IMR-90 (cell line): ENCODE data around the gene GALNT9. TPM values are rescaled to one million over a fixed set of nuclear protein-coding genes. Genes with fewer than 3 reads are reported as not detected.

Source experiments
- ATAC-seq: fragments of 200-7000 bp; cut with Tn5 transposase; 2 replicates; pipeline ENCODE4 v1.9.1; 2020; ENCODE audit warnings: low read depth, mild to moderate bottlenecking, moderate library complexity
- BruUV-seq: library from RNA; stranded (reverse); fragments of 400-500 nt; replicated peaks from 2 replicates; lab custom pipeline; 2021; lab: Mats Ljungman, UMichigan
- CTCF ChIA-PET: fragments of 300-600 bp; formaldehyde crosslinking; extraction: SDS; loops from one replicate; lab custom pipeline; 2021; ENCODE audit warnings: antibody characterized with exemption; lab: Yijun Ruan, JAX
- POLR2A ChIA-PET: fragments of 300-600 bp; sonication (Branson Sonifier 250); formaldehyde crosslinking; loops from one replicate; lab custom pipeline; 2022; ENCODE audit warnings: antibody characterized with exemption; ENCODE audit not compliant: unreplicated experiment; lab: Charles Lee
- DNase-seq: peaks from one replicate; pipeline ENCODE4 v3.0.0; 2013
- H2AFZ ChIP-seq: replicated peaks from 2 replicates; pipeline ENCODE3; 2013; ENCODE audit warnings: low read length, mild to moderate bottlenecking; ENCODE audit not compliant: poor library complexity
- H2AK5ac ChIP-seq: 2 replicates; pipeline ENCODE4 v1.6.1; 2013; ENCODE audit warnings: low read depth, low read length, inconsistent platforms
- H2AK9ac ChIP-seq: replicated peaks from 2 replicates; pipeline ENCODE3; 2013; ENCODE audit warnings: mild to moderate bottlenecking, low read depth, low read length, moderate library complexity; ENCODE audit not compliant: poor library complexity
- H2BK120ac ChIP-seq: 2 replicates; pipeline ENCODE4 v1.6.1; 2013; ENCODE audit warnings: low read depth, low read length, inconsistent platforms
- H2BK15ac ChIP-seq: 3 replicates; pipeline ENCODE4 v1.6.1; 2013; ENCODE audit warnings: low read depth, low read length, inconsistent platforms
- H2BK20ac ChIP-seq: 2 replicates; pipeline ENCODE4 v1.6.1; 2013; ENCODE audit warnings: low read depth, mild to moderate bottlenecking, inconsistent platforms, low read length, moderate library complexity
- H2BK5ac ChIP-seq: 2 replicates; pipeline ENCODE4 v1.6.1; 2013; ENCODE audit warnings: mild to moderate bottlenecking, low read depth, low read length, inconsistent platforms; ENCODE audit not compliant: poor library complexity, severe bottlenecking
- H3K14ac ChIP-seq: replicated peaks from 2 replicates; pipeline ENCODE4 v1.6.1; 2013; ENCODE audit warnings: low read depth, low read length, inconsistent platforms
- H3K18ac ChIP-seq: 2 replicates; pipeline ENCODE4 v1.6.1; 2013; ENCODE audit warnings: low read depth, low read length, control low read depth
- H3K23ac ChIP-seq: 2 replicates; pipeline ENCODE4 v1.6.1; 2013; ENCODE audit warnings: low read depth, low read length, inconsistent platforms
- H3K27ac ChIP-seq: 2 replicates; pipeline ENCODE4 v1.5.1; 2013; ENCODE audit warnings: mild to moderate bottlenecking, control low read depth, low read length; ENCODE audit not compliant: insufficient read depth
- H3K27me3 ChIP-seq: 2 replicates; pipeline ENCODE4 v1.6.1; 2013; ENCODE audit warnings: low read length; ENCODE audit not compliant: control insufficient read depth, insufficient read depth
- H3K36me3 ChIP-seq: 2 replicates; pipeline ENCODE4 v1.6.1; 2013; ENCODE audit warnings: low read length, mixed read lengths; ENCODE audit not compliant: control insufficient read depth, insufficient read depth
- H3K4ac ChIP-seq: 2 replicates; pipeline ENCODE4 v1.6.1; 2013; ENCODE audit warnings: low read depth, low read length, inconsistent platforms
- H3K4me1 ChIP-seq: 2 replicates; pipeline ENCODE4 v1.6.1; 2013; ENCODE audit warnings: low read length, mixed read lengths; ENCODE audit not compliant: control insufficient read depth, insufficient read depth
- H3K4me2 ChIP-seq: 2 replicates; pipeline ENCODE4 v1.6.1; 2013; ENCODE audit warnings: low read depth, mild to moderate bottlenecking, control low read depth, low read length, moderate library complexity
- H3K4me3 ChIP-seq: 2 replicates; pipeline ENCODE4 v1.5.1; 2013; ENCODE audit warnings: low read depth, mild to moderate bottlenecking, control low read depth, low read length, moderate library complexity; ENCODE audit not compliant: insufficient read depth
- H3K56ac ChIP-seq: 2 replicates; pipeline ENCODE4 v1.6.1; 2013; ENCODE audit warnings: low read length, inconsistent platforms; ENCODE audit not compliant: insufficient read depth; ENCODE audit errors: extremely low read depth
- H3K79me1 ChIP-seq, 2 experiments: 2 replicates each; pipeline ENCODE4 v1.6.1; 2013; ENCODE audit warnings: low read length in 2 of 2, inconsistent platforms in 1 of 2, low read depth in 1 of 2
- H3K9ac ChIP-seq: 2 replicates; pipeline ENCODE4 v1.6.1; 2013; ENCODE audit warnings: low read depth, low read length, control low read depth
- H3K9me1 ChIP-seq: 2 replicates; pipeline ENCODE4 v1.6.1; 2013; ENCODE audit warnings: low read length, inconsistent platforms; ENCODE audit not compliant: insufficient read depth
- H3K9me3 ChIP-seq: 2 replicates; pipeline ENCODE4 v1.6.1; 2013; ENCODE audit warnings: low read length; ENCODE audit not compliant: control insufficient read depth, insufficient read depth
- H4K20me1 ChIP-seq: 2 replicates; pipeline ENCODE4 v1.6.1; 2013; ENCODE audit warnings: low read length, inconsistent platforms; ENCODE audit not compliant: insufficient read depth
- H4K5ac ChIP-seq: 2 replicates; pipeline ENCODE4 v1.6.1; 2013; ENCODE audit warnings: mild to moderate bottlenecking, low read depth, low read length, control low read depth
- H4K8ac ChIP-seq, 2 experiments: 2 replicates each; pipeline ENCODE4 v1.6.1; 2013; ENCODE audit warnings: low read depth in 2 of 2, low read length in 2 of 2, control low read depth in 1 of 2, inconsistent platforms in 1 of 2
- H4K91ac ChIP-seq: 2 replicates; pipeline ENCODE4 v1.6.1; 2013; ENCODE audit warnings: low read depth, low read length, inconsistent platforms; ENCODE audit not compliant: insufficient read depth
- CEBPB ChIP-seq: IDR thresholded peaks from 2 replicates; pipeline ENCODE4 v1.6.1; 2012; ENCODE audit warnings: low read depth, low read length, improper control_type of control experiment
- MAFK ChIP-seq: IDR thresholded peaks from 2 replicates; pipeline ENCODE4 v1.6.1; 2012; ENCODE audit warnings: low read depth, low read length, improper control_type of control experiment
- MXI1 ChIP-seq: IDR thresholded peaks from 2 replicates; pipeline ENCODE4 v1.6.1; 2012; ENCODE audit warnings: low read depth, mild to moderate bottlenecking, low read length, moderate library complexity, borderline replicate concordance
- POLR2A ChIP-seq: IDR thresholded peaks from 2 replicates; pipeline ENCODE4 v1.6.1; 2012; ENCODE audit warnings: mild to moderate bottlenecking, low read depth, low read length
- RCOR1 ChIP-seq: IDR thresholded peaks from 2 replicates; pipeline ENCODE4 v1.6.1; 2012; ENCODE audit warnings: mild to moderate bottlenecking, low read length, improper control_type of control experiment; ENCODE audit not compliant: insufficient replicate concordance
- SMC3 ChIP-seq: fragments of 150-350 bp; IDR thresholded peaks from 2 replicates; pipeline ENCODE4 v1.6.1; 2016; ENCODE audit warnings: low read depth, mild to moderate bottlenecking, antibody characterized with exemption, low read length, moderate library complexity
- WGBS, 2 experiments: methylation state at CpG; one replicate each; pipeline versions ENCODE4 v1.1.5 to v1.1.7; 2013; ENCODE audit warnings: missing lambda C conversion rate in 2 of 2; ENCODE audit not compliant: insufficient read length in 1 of 2; ENCODE audit errors: extremely low coverage in 2 of 2; 5-methylcytosine and 5-hydroxymethylcytosine counted together
- dilution Hi-C: fragments of 300-500 bp; cut with HindIII; formaldehyde crosslinking; loops from one replicate; pipeline ENCODE4 v1.14.3; 2018; ENCODE audit warnings: low sequenced_read_pairs; ENCODE audit not compliant: unreplicated experiment
- in situ Hi-C: fragments of 300-500 bp; cut with MboI; formaldehyde crosslinking; loops from 3 replicates; pipeline ENCODE4 v1.14.3; 2019; ENCODE audit warnings: low sequenced_read_pairs, inconsistent platforms, mixed read lengths
- intact Hi-C: fragments of 100-400 bp; cut with micrococcal nuclease; formaldehyde crosslinking; loops from 2 replicates; pipeline ENCODE4 v1.10.0; 2022
- polyA plus RNA-seq, 3 experiments: library from polyadenylated mRNA; depleted of rRNA; stranded (reverse); fragments of >200 nt; gene quantifications; 2 replicates each; pipeline ENCODE4 v1.2.3, GENCODE V29; 2012; ENCODE audit warnings: low replicate concordance in 1 of 3
- total RNA-seq: library from RNA; depleted of rRNA; stranded (reverse); fragments of >200 nt; gene quantifications from 2 replicates; pipeline ENCODE4 v1.2.3, GENCODE V29; 2012

Gene GALNT9
- total and polyA plus RNA-seq, 2 of the 4 experiments (the other 2 are of a cell fraction) = under 0.01 to 0.12 TPM

DNA sequence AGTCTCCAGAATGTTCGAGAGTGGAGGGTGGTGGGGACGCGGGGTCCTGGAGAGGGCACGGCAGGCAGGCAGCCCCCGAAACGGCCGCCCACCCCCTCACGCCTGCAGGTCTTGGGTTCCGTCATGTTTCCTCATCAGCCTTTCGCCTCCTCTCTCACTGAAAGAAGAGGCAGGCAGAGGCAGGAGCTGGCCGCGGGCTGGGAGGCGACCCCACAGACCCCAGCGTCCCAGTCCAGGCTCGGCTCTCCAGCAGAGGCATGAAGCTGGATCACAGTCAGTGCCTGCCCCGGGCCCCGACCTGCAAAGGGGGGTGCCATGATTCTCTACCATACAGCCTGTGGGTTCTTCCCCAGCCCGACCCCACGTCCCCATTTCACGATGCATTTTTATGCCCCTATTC lies 13.4 kb downstream of the GALNT9 start:
- H2BK20ac ChIP-seq = no peak overlapping the region
- 38% methylated on average over 4 of the region's 20 CpGs; no CpG with 5 or more reads in 1 of the 2 experiments for WGBS, 2 experiments
- H3K4me1 ChIP-seq = no peaks in the 10 kb centered on the region
- ATAC-seq = no peak
- no peak overlapping the region for H3K4me3 ChIP-seq
- H3K14ac ChIP-seq = no peak overlapping the region
- no peaks in the 10 kb centered on the region for H3K9me1 ChIP-seq
- no peak overlapping the region for H3K4ac ChIP-seq
- peaks cover 3% of the 10 kb centered on the region; the same call in 1 of the 2 replicates for H3K27me3 ChIP-seq
- H4K91ac ChIP-seq = no peak overlapping the region
- H2BK5ac ChIP-seq = no peak overlapping the region
- H4K20me1 ChIP-seq = no peaks in the 10 kb centered on the region
- no peak for DNase-seq
- H3K23ac ChIP-seq = no peak overlapping the region
- no peak for TF ChIP-seq RCOR1
- TF ChIP-seq MAFK = no peak
- no peak for TF ChIP-seq POLR2A
- TF ChIP-seq MXI1 = no peak
- no peak for TF ChIP-seq SMC3
- no peak for TF ChIP-seq CEBPB
- no peaks in the 10 kb centered on the region for H3K79me1 ChIP-seq
- H2BK15ac ChIP-seq = no peak overlapping the region
- H3K4me2 ChIP-seq = no peak overlapping the region
- dilution Hi-C loops = no loop called here
- no peak overlapping the region for H3K9ac ChIP-seq
- H4K5ac ChIP-seq = no peak overlapping the region
- H3K18ac ChIP-seq = no peak overlapping the region
- no TSS peak for BruUV-seq
- ChIA-PET POLR2A (no interaction called here), CTCF (no interaction called here)
- no peak overlapping the region for H3K56ac ChIP-seq
- H2AK9ac ChIP-seq = no peak overlapping the region
- no peak overlapping the region for H2AFZ ChIP-seq
- H2AK5ac ChIP-seq = no peak overlapping the region
- H4K8ac ChIP-seq = no peak overlapping the region
- H3K9me3 ChIP-seq = peaks cover 11% of the 10 kb centered on the region
- no peaks in the 10 kb centered on the region for H3K36me3 ChIP-seq
- H2BK120ac ChIP-seq = no peak overlapping the region
- no peak overlapping the region for H3K27ac ChIP-seq
- intact Hi-C loops = no loop called here
- in situ Hi-C loops = no loop called here
